GM21723 (cell line): ENCODE measurements around the gene EMC7.

Experiments
- ATAC-seq: cut with Tn5 transposase; IDR thresholded peaks from one replicate; pipeline ENCODE4 v1.9.1; 2021; ENCODE audit warnings: mild to moderate bottlenecking, moderate library complexity; ENCODE audit not compliant: unreplicated experiment

Gene EMC7

GRCh38 chr15:34039790-34040113 lies 61.9 kb downstream of the EMC7 start:
- peak; percentile 32 for ATAC-seq

GRCh38 chr15:34038871-34039789 lies 62.5 kb downstream of the EMC7 start, which contains the start of gene AVEN:
TSS of gene AVEN (minus strand) at chr15:34039204. CDS start at chr15:34039046, 158 bp downstream.
- ATAC-seq, result peak; percentile 55

- ATAC-seq, result peak; percentile 68
Measured at GRCh38 chr15:34038023-34038870, 63.4 kb downstream of the EMC7 start.
